ENCODE results near the gene SUSD1.

Gene SUSD1

GRCh38 chr9:112017878-112018277 lies 157.2 kb downstream of the SUSD1 start:
- H3K36me3 ChIP-seq (ENCODE audit: insufficient read depth, low read length): no peaks in the 10 kb centered on the region

GRCh38 chr9:112015736-112016135 lies 159.4 kb downstream of the SUSD1 start:
- no peaks in the 10 kb centered on the region for H3K79me2 ChIP-seq (ENCODE audit: insufficient read depth, low read length)
- H2AFZ ChIP-seq (ENCODE audit: low read length): no peak overlapping the region
- H3K27me3 ChIP-seq (ENCODE audit: insufficient read depth, low read length, poor library complexity, severe bottlenecking): no peaks in the 10 kb centered on the region
- no peaks in the 10 kb centered on the region for H4K20me1 ChIP-seq (ENCODE audit: insufficient read depth, low read length, poor library complexity, severe bottlenecking)
- H3K9ac ChIP-seq (ENCODE audit: low read depth, low read length, poor library complexity, severe bottlenecking): no peak overlapping the region
- H3K4me3 ChIP-seq (ENCODE audit: low read length, poor library complexity, severe bottlenecking): no peak overlapping the region
- H3K9me3 ChIP-seq (ENCODE audit: insufficient read depth, low read depth, low read length): no peaks in the 10 kb centered on the region
- TF ChIP-seq EZH2phosphoT487 (IDR thresholded peaks at IDR 0.05; ENCODE audit: borderline replicate concordance): no peak
- TF ChIP-seq CTCF (conservative IDR thresholded peaks at IDR 0.05; ENCODE audit: low read length): 0 out of 2 replicates have a peak, but pooled peaks have one; percentile 9
- H3K9me2 ChIP-seq (replicated peaks; ENCODE audit: low read depth, low read length): no peaks in the 10 kb centered on the region
- no peaks in the 10 kb centered on the region for H3K36me3 ChIP-seq (ENCODE audit: insufficient read depth, low read length)
- H3K4me1 ChIP-seq (ENCODE audit: insufficient read depth, low read length, poor library complexity, severe bottlenecking): no peaks in the 10 kb centered on the region
- no peak overlapping the region for H3K4me2 ChIP-seq (ENCODE audit: low read depth, low read length, poor library complexity, severe bottlenecking)
- no peaks in the 10 kb centered on the region for H3F3A ChIP-seq (ENCODE audit: low read depth)

More at GRCh38 chr9:112017878-112018277, 157.2 kb downstream of the SUSD1 start:
- TF ChIP-seq EZH2phosphoT487 (IDR thresholded peaks at IDR 0.05; ENCODE audit: borderline replicate concordance) (no peak), CTCF (conservative IDR thresholded peaks at IDR 0.05; ENCODE audit: low read length) (no peak)
- Histone ChIP-seq H3F3A (ENCODE audit: low read depth) (no peaks in the 10 kb centered on the region), H4K20me1 (ENCODE audit: insufficient read depth, low read length, poor library complexity, severe bottlenecking) (no peaks in the 10 kb centered on the region), H3K9me3 (ENCODE audit: insufficient read depth, low read depth, low read length) (no peaks in the 10 kb centered on the region), H3K4me2 (ENCODE audit: low read depth, low read length, poor library complexity, severe bottlenecking) (no peak overlapping the region), H3K4me1 (ENCODE audit: insufficient read depth, low read length, poor library complexity, severe bottlenecking) (no peaks in the 10 kb centered on the region), H3K9me2 (replicated peaks; ENCODE audit: low read depth, low read length) (no peaks in the 10 kb centered on the region), H3K4me3 (ENCODE audit: low read length, poor library complexity, severe bottlenecking) (no peak overlapping the region), H3K79me2 (ENCODE audit: insufficient read depth, low read length) (no peaks in the 10 kb centered on the region), H3K9ac (ENCODE audit: low read depth, low read length, poor library complexity, severe bottlenecking) (no peak overlapping the region), H2AFZ (ENCODE audit: low read length) (no peak overlapping the region), H3K27me3 (ENCODE audit: insufficient read depth, low read length, poor library complexity, severe bottlenecking) (no peaks in the 10 kb centered on the region)

- no peaks in the 10 kb centered on the region for H4K20me1 ChIP-seq (ENCODE audit: insufficient read depth, low read length, poor library complexity, severe bottlenecking)
- no peaks in the 10 kb centered on the region for H3K9me3 ChIP-seq (ENCODE audit: insufficient read depth, low read depth, low read length)
- TF ChIP-seq CTCF (conservative IDR thresholded peaks at IDR 0.05; ENCODE audit: low read length) (no peak), EZH2phosphoT487 (IDR thresholded peaks at IDR 0.05; ENCODE audit: borderline replicate concordance) (no peak)
- no peak overlapping the region for H2AFZ ChIP-seq (ENCODE audit: low read length)
- H3K79me2 ChIP-seq (ENCODE audit: insufficient read depth, low read length): no peaks in the 10 kb centered on the region
- H3K27me3 ChIP-seq (ENCODE audit: insufficient read depth, low read length, poor library complexity, severe bottlenecking): no peaks in the 10 kb centered on the region
- H3K36me3 ChIP-seq (ENCODE audit: insufficient read depth, low read length): no peaks in the 10 kb centered on the region
- H3K9ac ChIP-seq (ENCODE audit: low read depth, low read length, poor library complexity, severe bottlenecking): no peak overlapping the region
- H3K4me2 ChIP-seq (ENCODE audit: low read depth, low read length, poor library complexity, severe bottlenecking): no peak overlapping the region
- H3K9me2 ChIP-seq (replicated peaks; ENCODE audit: low read depth, low read length): no peaks in the 10 kb centered on the region
- H3K4me1 ChIP-seq (ENCODE audit: insufficient read depth, low read length, poor library complexity, severe bottlenecking): no peaks in the 10 kb centered on the region
- H3F3A ChIP-seq (ENCODE audit: low read depth): no peaks in the 10 kb centered on the region
- H3K4me3 ChIP-seq (ENCODE audit: low read length, poor library complexity, severe bottlenecking): no peak overlapping the region
These were observed 159.9 kb downstream of the SUSD1 start for GRCh38 chr9:112015149-112015548.

Data from Loucy (cell line).